Stomach (tissue), 4 donors: ENCODE data around the gene GNS.

Experiments
- CTCF ChIP-seq, 7 experiments: fragments of 450-650 bp in 4 of 7; fragments of 200-600 bp in 3 of 7; sonication (generic) in 3 of 7; IDR thresholded peaks; one replicate each; pipeline ENCODE4 v1.5.1; 2016 to 2019; ENCODE audit warnings: antibody characterized with exemption in 7 of 7, control low read depth in 2 of 7, mild to moderate bottlenecking in 1 of 7
- POLR2A ChIP-seq, 4 donors: fragments of 450-650 bp; IDR thresholded peaks; one replicate each; pipeline ENCODE4 v1.6.1; 2016; ENCODE audit warnings: antibody characterized with exemption in 4 of 4, control low read depth in 2 of 4, mild to moderate bottlenecking in 1 of 4, moderate library complexity in 1 of 4

GRCh38 chr12:64790166-64790565, 31.0 kb upstream of the GNS start:
- TF ChIP-seq CTCF (IDR thresholded peaks at IDR 0.05) (no peak), POLR2A (IDR thresholded peaks at IDR 0.05) (no peak)
